Suppressor macrophage (primary cell): Measurements from ENCODE around the gene ADAM11.

Experiments
- DNase-seq, 4 experiments: peaks; one replicate each; pipeline ENCODE4 v3.0.0-alpha.2; 2020 to 2022

Gene ADAM11

GRCh38 chr17:44757918-44758413, 822 bp upstream of the ADAM11 start:
- no peak for DNase-seq

GRCh38 chr17:44759086-44759915, 513 bp downstream of the ADAM11 start:
- DNase-seq = peak in 1 of 4 experiments; percentile 27

DNA sequence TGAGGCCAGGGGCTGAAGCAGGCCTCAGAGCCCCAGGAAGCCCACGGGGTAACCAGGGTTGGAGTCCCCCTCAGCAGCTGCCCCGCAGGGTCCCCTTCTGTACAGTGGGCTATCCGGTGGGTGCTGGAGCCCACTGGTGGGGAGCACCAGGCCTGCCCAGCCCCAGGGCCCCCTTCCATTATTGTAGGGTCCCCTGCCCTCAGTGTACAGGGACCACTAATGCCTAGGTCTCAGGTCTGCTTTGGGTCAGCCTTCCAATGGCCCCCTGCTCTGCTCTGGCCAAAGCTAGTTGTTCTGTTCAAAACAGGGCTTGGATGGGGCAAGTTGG, 1.1 kb downstream of the ADAM11 start:
- DNase-seq = no peak

DNA sequence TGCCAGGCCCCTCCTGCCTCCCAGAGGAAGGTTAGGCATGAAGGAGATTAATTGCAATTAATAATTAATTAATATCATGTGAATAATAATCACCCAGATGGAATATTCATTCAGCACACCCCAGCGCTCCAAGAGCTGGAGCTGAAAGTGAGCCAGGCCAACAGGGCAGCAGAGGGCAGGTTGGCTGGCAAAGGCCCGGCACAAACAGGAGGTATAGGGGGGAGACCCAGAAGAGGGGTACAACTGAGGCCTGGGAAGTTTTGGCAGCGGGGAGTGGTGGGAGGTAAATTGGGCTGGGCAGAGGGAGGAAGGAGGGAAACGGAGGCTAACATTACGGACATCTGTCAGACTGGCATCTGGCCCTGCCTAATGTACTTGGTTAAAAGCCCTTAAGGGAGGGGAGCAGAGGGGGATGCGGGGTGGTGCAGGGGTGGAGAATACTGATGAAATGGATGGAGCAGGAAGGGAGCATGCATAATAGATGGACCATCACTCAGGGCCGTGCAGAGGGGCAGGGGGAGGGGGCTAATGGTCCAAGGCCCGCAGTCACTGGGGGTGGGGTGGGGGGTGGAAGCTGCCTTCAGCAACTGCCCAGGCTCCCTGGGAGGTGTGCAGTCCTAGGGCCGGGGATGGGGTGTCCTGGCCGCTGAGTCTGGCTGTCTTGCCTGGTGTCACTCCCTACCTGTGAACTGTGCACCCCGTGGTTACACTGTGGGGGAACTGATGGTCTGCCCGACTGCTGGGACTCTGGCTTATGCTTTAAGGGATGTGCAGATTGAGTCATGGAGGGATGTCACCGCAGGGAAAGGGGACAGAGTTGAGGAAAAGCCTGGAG, 1.9 kb downstream of the ADAM11 start:
- DNase-seq = no peak

GRCh38 chr17:44761932-44762810, 3.4 kb downstream of the ADAM11 start:
- no peak for DNase-seq

DNA sequence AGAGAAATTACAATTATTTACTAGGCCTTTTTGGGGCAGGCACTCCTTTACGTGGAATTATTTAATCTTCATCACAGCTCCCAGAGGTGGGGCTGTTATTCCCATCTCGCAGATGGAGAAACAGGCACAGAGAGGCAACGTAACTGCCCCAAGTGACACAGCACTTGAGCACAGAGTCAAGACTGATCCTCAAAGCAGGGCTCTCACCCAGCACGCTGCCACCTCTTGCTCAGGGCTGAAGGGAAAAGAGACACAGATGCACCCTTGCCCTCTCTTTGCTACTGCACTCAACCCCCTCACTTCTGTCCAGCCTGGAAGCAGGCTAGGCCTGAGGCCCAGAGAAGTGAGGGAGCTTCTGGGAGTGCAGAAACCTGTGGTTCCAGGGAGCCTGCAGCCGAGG, 4.4 kb downstream of the ADAM11 start:
- no peak for DNase-seq

DNA sequence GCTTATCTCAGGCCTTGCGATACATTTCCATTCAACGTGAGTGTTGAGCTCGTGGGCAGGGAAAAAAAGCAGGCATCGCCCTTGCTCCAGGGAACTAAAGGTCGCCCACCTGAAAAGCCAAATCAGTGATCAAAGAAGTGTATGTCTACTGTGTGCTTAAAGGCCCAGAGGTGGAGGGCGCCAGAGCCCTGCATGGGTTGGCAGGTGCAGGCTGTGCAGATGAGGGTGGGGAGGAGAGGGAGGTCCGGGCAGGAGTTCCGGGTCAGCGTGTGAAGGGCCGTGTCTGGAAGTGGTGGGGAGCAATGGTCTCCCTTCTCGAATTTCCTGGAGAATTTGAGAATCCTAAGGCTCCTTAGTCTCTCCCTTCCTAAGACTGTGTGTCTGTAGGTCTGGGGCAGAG, 7.2 kb downstream of the ADAM11 start:
- DNase-seq = no peak

- DNase-seq = peak in 1 of 4 experiments; percentile 19
Observed at GRCh38 chr17:44766409-44767038, 7.7 kb downstream of the ADAM11 start.

- no peak for DNase-seq
Observed at GRCh38 chr17:44767493-44767892, 8.7 kb downstream of the ADAM11 start.

- no peak for DNase-seq
Observed at GRCh38 chr17:44768505-44769142, 9.8 kb downstream of the ADAM11 start.

DNA sequence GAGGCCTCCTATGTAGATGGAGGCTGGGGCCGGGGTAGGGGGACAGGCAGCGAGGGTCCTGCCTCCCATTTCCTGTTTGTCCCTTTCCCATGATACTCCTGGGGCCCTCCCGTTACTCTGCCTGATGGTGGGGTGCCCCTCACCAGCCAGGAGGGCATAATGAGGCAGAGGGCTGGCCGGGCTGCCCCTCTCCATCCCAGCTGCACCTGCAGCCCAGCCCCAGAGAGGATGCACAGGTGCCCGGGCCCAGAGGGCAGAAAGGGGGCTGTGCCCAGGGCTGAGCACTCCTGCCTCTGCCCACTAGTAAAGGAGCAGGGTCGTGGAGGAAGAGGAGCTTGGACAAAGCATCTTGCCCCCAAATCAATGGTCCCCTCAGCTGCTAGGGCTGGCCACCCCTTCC, 10.4 kb downstream of the ADAM11 start:
- DNase-seq = no peak

DNA sequence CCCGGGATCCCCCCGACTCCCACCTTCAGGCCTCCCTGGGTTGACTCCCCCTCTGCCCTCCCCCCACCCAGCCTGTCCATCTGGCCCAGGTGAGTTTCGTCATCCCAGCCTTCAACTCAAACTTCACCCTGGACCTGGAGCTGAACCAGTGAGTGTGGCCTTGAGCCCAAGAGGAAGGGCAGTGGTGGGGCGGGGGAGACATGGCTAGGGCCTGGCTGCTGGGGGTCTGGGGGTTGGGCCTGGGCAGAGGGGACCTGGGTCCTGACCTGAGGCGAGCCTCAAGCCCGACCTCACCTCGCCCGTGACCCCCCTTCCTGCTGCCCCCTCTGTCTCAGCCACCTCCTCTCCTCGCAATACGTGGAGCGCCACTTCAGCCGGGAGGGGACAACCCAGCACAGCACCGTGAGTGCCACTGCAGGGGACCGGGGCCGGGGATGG, 10.9 kb downstream of the ADAM11 start:
- DNase-seq = no peak

GRCh38 chr17:44770166-44770925, 11.6 kb downstream of the ADAM11 start:
- peak in 1 of 4 experiments; percentile 18 for DNase-seq

DNA sequence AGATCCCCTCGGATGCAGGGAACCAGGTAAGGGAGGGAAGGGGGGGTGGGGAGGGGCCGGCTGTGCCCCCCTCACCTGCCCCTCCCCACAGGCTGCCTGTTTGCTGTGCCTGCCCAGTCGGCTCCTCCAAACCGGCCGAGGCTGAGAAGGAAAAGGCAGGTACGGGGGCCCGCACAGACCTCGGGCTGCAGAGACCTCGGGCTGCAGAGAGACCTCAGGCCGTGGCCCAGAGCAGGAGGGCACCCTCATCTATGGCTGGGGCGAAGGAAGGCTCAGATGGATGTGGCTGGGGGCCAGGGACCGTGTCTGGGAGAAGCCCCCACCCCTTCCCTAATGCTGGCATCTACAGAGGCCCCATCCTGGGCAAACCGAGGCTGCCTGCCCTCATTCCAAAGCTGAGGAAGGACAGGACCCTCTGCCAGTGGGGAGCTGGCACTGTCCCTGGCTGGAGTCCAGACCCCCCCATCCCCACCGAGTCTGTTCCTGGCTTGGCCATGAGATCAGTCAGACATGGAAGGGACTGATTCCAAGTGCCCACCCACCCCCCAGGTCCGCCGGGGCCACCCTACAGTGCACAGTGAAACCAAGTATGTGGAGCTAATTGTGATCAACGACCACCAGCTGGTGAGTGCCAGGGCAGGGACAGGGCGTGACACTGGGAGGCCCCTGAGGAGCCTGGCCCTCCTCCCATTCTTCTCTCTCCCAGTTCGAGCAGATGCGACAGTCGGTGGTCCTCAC, 13.7 kb downstream of the ADAM11 start:
- DNase-seq = no peak

- no peak for DNase-seq
Observed at GRCh38 chr17:44773140-44773539, 14.4 kb downstream of the ADAM11 start.

GRCh38 chr17:44774271-44775135, 15.7 kb downstream of the ADAM11 start:
- peak; percentile 85 to 94 (median 92) for DNase-seq

DNA sequence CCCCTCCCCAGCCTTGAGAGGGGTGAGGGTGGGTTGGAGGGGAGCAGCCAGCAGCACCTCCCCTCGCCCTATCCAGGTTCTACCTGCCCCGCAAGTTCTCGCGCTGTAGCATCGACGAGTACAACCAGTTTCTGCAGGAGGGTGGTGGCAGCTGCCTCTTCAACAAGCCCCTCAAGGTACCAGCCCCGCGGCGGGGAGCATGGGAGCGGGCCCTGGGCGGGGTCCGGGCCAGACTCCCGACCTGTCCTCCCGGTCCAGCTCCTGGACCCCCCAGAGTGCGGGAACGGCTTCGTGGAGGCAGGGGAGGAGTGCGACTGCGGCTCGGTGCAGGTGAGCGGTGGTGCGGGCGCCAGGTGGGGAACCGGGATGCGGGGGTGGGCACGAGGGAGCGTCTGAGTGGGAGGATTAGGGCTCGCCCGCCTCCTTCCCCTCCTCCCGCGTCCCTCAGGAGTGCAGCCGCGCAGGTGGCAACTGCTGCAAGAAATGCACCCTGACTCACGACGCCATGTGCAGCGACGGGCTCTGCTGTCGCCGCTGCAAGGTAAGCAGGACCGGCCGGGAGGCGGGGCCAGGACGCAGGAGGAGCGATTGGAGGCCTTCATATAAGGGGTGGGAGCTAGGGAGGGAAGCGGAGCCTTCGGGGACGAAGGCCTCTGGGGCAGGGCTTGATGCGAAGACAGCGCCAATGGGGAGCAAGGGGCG, 16.5 kb downstream of the ADAM11 start:
- peak; percentile 95 to 98 (median 98) for DNase-seq
